B cell (primary cell): ENCODE results near the gene DYNLT4. TPM values are rescaled to one million over a fixed set of nuclear protein-coding genes. Genes with fewer than 3 reads are reported as not detected.
A peak's percentile ranks its signal among the peaks of the same experiment; 100 is the strongest.

Experiments
- ATAC-seq: fragments of 200-7000 bp; cut with Tn5 transposase; one replicate; pipeline ENCODE4 v1.10.0; 2021; ENCODE audit warnings: low read depth, mild to moderate bottlenecking, moderate number of reproducible peaks, moderate library complexity
- CTCF ChIA-PET: fragments of 350-600 bp; sonication (Branson Sonifier 250); formaldehyde crosslinking; loops from one replicate; lab custom pipeline; 2021; ENCODE audit warnings: antibody characterized with exemption, inconsistent platforms; lab: Charles Lee
- POLR2A ChIA-PET: fragments of 350-600 bp; sonication (Branson Sonifier 250); formaldehyde crosslinking; loops from one replicate; lab custom pipeline; 2021; ENCODE audit warnings: antibody characterized with exemption; lab: Charles Lee
- DNase-seq: peaks from one replicate; pipeline ENCODE4 v3.0.0; 2013
- H2AFZ ChIP-seq: 2 replicates; pipeline ENCODE4 v1.6.1; 2012; ENCODE audit warnings: mild to moderate bottlenecking, low read depth, low read length; ENCODE audit not compliant: insufficient read depth, poor library complexity, severe bottlenecking
- H3K27ac ChIP-seq, 2 donors: 1 replicate in 1 of 2; 2 replicates in 1 of 2; pipeline ENCODE4 v1.5.1; 2012 to 2013; ENCODE audit warnings: low read length in 2 of 2, mild to moderate bottlenecking in 2 of 2, moderate library complexity in 1 of 2
- H3K27me3 ChIP-seq, 4 experiments: fragments of 200-600 bp in 1 of 4; sonication (generic) in 1 of 4; replicated peaks in 1 of 4; 1 replicate in 2 of 4; 2 replicates in 2 of 4; pipeline versions ENCODE4 v1.6.1 to v1.7.0; 2013 to 2016; ENCODE audit warnings: low read length in 3 of 4, mild to moderate bottlenecking in 2 of 4, mixed read lengths in 1 of 4, moderate library complexity in 1 of 4; ENCODE audit not compliant: insufficient read depth in 4 of 4, control insufficient read depth in 3 of 4; ENCODE audit errors: control extremely low read depth in 1 of 4
- H3K36me3 ChIP-seq, 2 experiments: replicated peaks in 1 of 2; 1 replicate in 1 of 2; 2 replicates in 1 of 2; pipeline versions ENCODE4 v1.6.1 to v1.7.1; 2013; ENCODE audit warnings: low read length in 1 of 2; ENCODE audit not compliant: insufficient read depth in 2 of 2, control insufficient read depth in 1 of 2; ENCODE audit errors: control extremely low read depth in 1 of 2, extremely low read depth in 1 of 2
- H3K4me1 ChIP-seq, 2 donors: fragments of 200-600 bp in 1 of 2; sonication (generic) in 1 of 2; 1 replicate in 1 of 2; 2 replicates in 1 of 2; pipeline versions ENCODE4 v1.5.1 to v1.6.1; 2013 to 2017; ENCODE audit warnings: low read length in 2 of 2; ENCODE audit not compliant: control insufficient read depth in 2 of 2, insufficient read depth in 2 of 2
- H3K4me2 ChIP-seq: replicated peaks from 2 replicates; pipeline ENCODE3; 2012; ENCODE audit warnings: mild to moderate bottlenecking, low read depth, low read length; ENCODE audit not compliant: poor library complexity, severe bottlenecking
- H3K4me3 ChIP-seq, 5 experiments: fragments of 200-600 bp in 1 of 5; sonication (generic) in 1 of 5; 1 replicate in 3 of 5; 2 replicates in 2 of 5; pipeline versions ENCODE4 v1.5.1 to v1.7.0; 2011 to 2016; ENCODE audit warnings: low read length in 4 of 5, mild to moderate bottlenecking in 4 of 5, low read depth in 2 of 5, control low read depth in 1 of 5, moderate library complexity in 1 of 5; ENCODE audit not compliant: insufficient read depth in 1 of 5; ENCODE audit errors: control extremely low read depth in 1 of 5, extremely low read depth in 1 of 5
- H3K79me2 ChIP-seq: fragments of 200-600 bp; sonication (generic); one replicate; pipeline ENCODE4 v1.6.0; 2016; ENCODE audit warnings: low read length; ENCODE audit not compliant: control insufficient read depth, insufficient read depth
- H3K9ac ChIP-seq: fragments of 200-600 bp; sonication (generic); 2 replicates; pipeline ENCODE4 v1.6.1; 2017; ENCODE audit warnings: mild to moderate bottlenecking, low read length, moderate library complexity
- H3K9me3 ChIP-seq, 3 donors: one replicate each; pipeline versions ENCODE4 v1.6.1 to v1.7.1; 2013; ENCODE audit warnings: low read length in 2 of 3; ENCODE audit not compliant: control insufficient read depth in 2 of 3, insufficient read depth in 1 of 3; ENCODE audit errors: control extremely low read depth in 1 of 3
- H4K20me1 ChIP-seq: 2 replicates; pipeline ENCODE4 v1.6.0; 2012; ENCODE audit warnings: mild to moderate bottlenecking, low read length; ENCODE audit not compliant: insufficient read depth, control insufficient read depth, poor library complexity, severe bottlenecking
- H3K27ac Mint-ChIP-seq: one replicate; pipeline ENCODE4 v1.8.0; 2021; ENCODE audit warnings: mixed read lengths
- H3K27me3 Mint-ChIP-seq: one replicate; pipeline ENCODE4 v1.8.0; 2021; ENCODE audit warnings: mixed read lengths
- H3K4me1 Mint-ChIP-seq: one replicate; pipeline ENCODE4 v1.8.0; 2021; ENCODE audit warnings: mixed read lengths
- H3K4me3 Mint-ChIP-seq: one replicate; pipeline ENCODE4 v1.8.0; 2021; ENCODE audit warnings: mixed read lengths
- H3K9me3 Mint-ChIP-seq: one replicate; pipeline ENCODE4 v1.8.0; 2022; ENCODE audit warnings: mixed read lengths; ENCODE audit not compliant: insufficient read depth
- CTCF ChIP-seq: fragments of 200-600 bp; IDR thresholded peaks from one replicate; pipeline ENCODE4 v1.8.0; 2022; ENCODE audit warnings: antibody characterized with exemption, mild to moderate bottlenecking
- EZH2 ChIP-seq: IDR thresholded peaks from 2 replicates; pipeline ENCODE4 v1.6.1; 2012; ENCODE audit warnings: borderline replicate concordance, low read depth, mild to moderate bottlenecking, moderate library complexity, low read length; ENCODE audit not compliant: insufficient read depth, poor library complexity, severe bottlenecking
- WGBS: methylation state at CpG from one replicate; pipeline ENCODE4 v1.1.5; 2013; ENCODE audit warnings: missing lambda C conversion rate; ENCODE audit not compliant: insufficient coverage; 5-methylcytosine and 5-hydroxymethylcytosine counted together
- intact Hi-C: fragments of 100-400 bp; cut with micrococcal nuclease; formaldehyde crosslinking; loops from one replicate; pipeline ENCODE4 v1.10.0; 2022
- polyA plus RNA-seq: library from polyadenylated mRNA; depleted of rRNA; stranded (reverse); fragments of >200 nt; gene quantifications from 2 replicates; pipeline ENCODE4 v1.2.3, GENCODE V29; 2012
- total RNA-seq, 2 donors: library from RNA; stranded (reverse); fragments of 120-200 nt in 1 of 2; gene quantifications; 1 replicate in 1 of 2; 2 replicates in 1 of 2; pipeline versions ENCODE4 v1.2.3 to v1.2.4, GENCODE V29; 2013 to 2022

DYNLT4 gene
- total and polyA plus RNA-seq, 2 donors (not counting 1 experiment from before 2014, with no cell fraction given), result 0.19 to 0.39 TPM

- no peaks in the 10 kb centered on the region for H4K20me1 ChIP-seq
- POLR2A ChIA-PET, result interaction anchor here (0.6 to 4.3 kb wide), 7 partner anchors 9 to 97 kb away, joined by 3 to 59 read pairs (median 10); partner anchors contain the start of gene PLK3
- Mint-ChIP-seq H3K27ac (peak overlapping the region; percentile 99), H3K9me3 (no peaks in the 10 kb centered on the region), H3K4me3 (peak overlapping the region; percentile 54), H3K4me1 (peaks cover 67% of the 10 kb centered on the region), H3K27me3 (no peaks in the 10 kb centered on the region)
- ATAC-seq, result no peak
- no peaks in the 10 kb centered on the region for H3K27me3 ChIP-seq
- H3K9ac ChIP-seq, result no peak overlapping the region
- peak; percentile 60 for DNase-seq
- no peak overlapping the region for H3K4me3 ChIP-seq
- WGBS, result 39% methylated on average over 7 of the region's 12 CpGs
- CTCF ChIA-PET, result interaction anchor here (0.6 to 3.9 kb wide), 7 partner anchors 8 to 493 kb away, joined by 3 to 40 read pairs (median 8); partner anchors contain the start of genes PLK3 and RNU5D-1
- no peak for TF ChIP-seq EZH2
- TF ChIP-seq CTCF, result no peak
- H3K9me3 ChIP-seq, result peaks cover 0 to 3% (median 0%) of the 10 kb centered on the region in 3 donors
- peaks cover 0 to 6% of the 10 kb centered on the region in 2 experiments for H3K36me3 ChIP-seq
- intact Hi-C loops, result no loop called here
- H3K79me2 ChIP-seq, result no peaks in the 10 kb centered on the region
- H3K27ac ChIP-seq, result peak overlapping the region; percentile 91 to 95
- peaks cover 50 to 68% of the 10 kb centered on the region in 2 donors for H3K4me1 ChIP-seq
- H3K4me2 ChIP-seq, result peak overlapping the region; percentile 68
- H2AFZ ChIP-seq, result peak overlapping the region; percentile 27
Observed at GRCh38 chr1:44810101-44810761, 3.1 kb upstream of the DYNLT4 start.
